GM21515 (cell line): Measurements from ENCODE around the gene IL25.
"Not testable (repeated sequence)": the region's sequence is repeated elsewhere in the genome, so short reads cannot be mapped to it uniquely, and the experiment has no call there.

Experiments
- ATAC-seq: cut with Tn5 transposase; IDR thresholded peaks from one replicate; pipeline ENCODE4 v1.9.1; 2021; ENCODE audit not compliant: unreplicated experiment

IL25 gene

GRCh38 chr14:23387916-23388882 is 15.6 kb downstream of the IL25 start:
- no peak for ATAC-seq

GRCh38 chr14:23388996-23389395 is 16.4 kb downstream of the IL25 start:
- no peak for ATAC-seq

GRCh38 chr14:23389396-23389795 is 16.8 kb downstream of the IL25 start:
- no peak for ATAC-seq

- ATAC-seq: not testable (repeated sequence)
Observed at GRCh38 chr14:23389871-23390270, 17.3 kb downstream of the IL25 start.

DNA sequence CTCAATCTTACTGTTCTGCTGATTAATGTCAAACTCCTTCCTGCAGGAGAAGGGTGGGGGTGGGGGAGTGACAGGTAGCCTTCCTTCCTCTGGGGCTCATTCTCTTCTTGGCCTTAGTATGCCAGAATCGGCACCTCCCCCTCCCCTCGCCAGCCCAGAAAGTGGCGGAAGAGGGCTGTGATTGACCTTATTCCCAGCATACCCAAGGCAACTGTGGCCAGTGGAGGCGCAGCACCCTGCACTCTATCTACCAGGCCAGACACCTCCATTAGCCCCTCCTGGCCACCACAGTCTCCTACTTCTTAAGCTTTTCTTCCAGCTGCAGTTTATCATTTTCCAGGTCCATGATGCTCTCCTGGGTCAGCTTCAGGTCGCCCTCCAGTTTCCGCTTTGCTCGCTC is 20.0 kb downstream of the IL25 start:
- no peak for ATAC-seq

DNA sequence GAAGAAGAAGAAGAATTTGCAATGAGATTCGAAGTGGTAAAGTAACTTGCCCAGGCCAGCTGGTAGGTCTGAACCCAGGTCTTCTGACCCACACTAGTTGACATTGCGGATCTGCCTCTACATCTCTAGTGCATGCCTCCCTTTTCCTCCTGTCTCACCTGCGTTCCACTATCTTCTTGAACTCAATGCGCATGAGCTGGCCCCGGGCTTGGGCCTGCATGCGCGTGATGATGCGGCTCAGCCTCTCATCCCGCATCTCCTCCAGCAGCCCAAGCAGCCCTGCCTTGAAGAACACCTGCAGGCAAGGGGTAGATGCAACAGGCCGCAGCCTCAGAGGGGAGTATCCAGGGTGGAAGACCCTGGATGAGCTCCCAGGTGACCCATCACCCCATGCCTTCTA is 23.5 kb downstream of the IL25 start:
- ATAC-seq: no peak

DNA sequence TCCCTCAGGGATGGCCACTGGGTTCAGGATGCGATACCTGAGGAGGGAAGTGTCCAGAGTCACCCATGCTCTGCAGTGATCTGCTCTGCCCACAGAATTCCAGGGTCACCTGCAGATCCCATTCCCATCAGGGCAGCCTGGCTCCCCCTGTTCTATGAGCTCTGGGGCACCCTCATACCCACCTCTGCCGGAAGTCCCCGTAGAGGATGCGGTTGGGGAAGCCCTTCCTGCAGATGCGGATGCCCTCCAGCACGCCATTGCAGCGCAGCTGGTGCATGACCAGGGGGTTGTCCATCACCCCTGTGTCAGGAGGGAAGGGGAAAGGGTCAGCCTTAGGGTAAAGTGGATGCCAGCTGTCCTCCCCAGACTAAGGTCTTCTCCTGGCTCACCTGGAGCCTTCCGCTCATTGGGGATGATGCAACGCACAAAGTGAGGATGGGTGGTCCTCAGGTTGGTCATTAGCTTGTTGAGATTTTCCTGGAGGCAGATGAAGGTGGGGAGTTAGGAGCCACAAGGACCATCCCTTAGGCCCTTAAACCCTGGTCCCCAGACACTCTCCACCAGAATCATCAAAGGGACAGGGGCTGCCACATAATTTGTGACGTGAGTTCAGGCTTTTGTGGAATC is 24.3 kb downstream of the IL25 start:
- no peak for ATAC-seq

GRCh38 chr14:23398348-23398747 is 25.7 kb downstream of the IL25 start:
- ATAC-seq: no peak

- no peak for ATAC-seq
Observed at GRCh38 chr14:23399136-23399535, 26.5 kb downstream of the IL25 start.

DNA sequence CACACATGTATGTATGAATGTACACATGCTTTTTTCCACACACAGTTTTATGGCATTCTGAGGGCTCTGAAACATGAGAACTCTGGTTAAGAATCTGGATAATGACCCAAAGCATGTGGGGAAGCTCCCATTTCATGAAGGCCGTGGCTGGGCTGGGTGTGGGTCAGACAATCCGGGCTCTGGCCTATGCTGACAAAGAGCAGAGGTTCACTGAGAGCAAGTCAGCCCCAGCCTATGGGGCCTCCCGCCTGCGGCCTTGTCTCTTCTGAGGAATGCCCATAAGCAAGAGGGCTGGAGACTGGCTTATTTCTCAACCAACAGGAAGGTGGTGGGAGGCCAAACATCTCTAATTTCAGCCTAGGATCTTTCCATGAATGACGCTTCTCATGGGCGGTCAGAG is 27.0 kb downstream of the IL25 start:
- ATAC-seq: no peak

GRCh38 chr14:23400496-23401149 is 28.0 kb downstream of the IL25 start:
- not testable (repeated sequence) for ATAC-seq

- ATAC-seq: no peak
Observed at GRCh38 chr14:23401291-23401690, 28.7 kb downstream of the IL25 start.

- ATAC-seq: no peak
Observed at GRCh38 chr14:23402296-23403138, 29.9 kb downstream of the IL25 start.

- no peak for ATAC-seq
Observed at GRCh38 chr14:23403139-23403438, 30.5 kb downstream of the IL25 start.

GRCh38 chr14:23403908-23404307 is 31.3 kb downstream of the IL25 start:
- ATAC-seq: no peak

- no peak for ATAC-seq
Observed at GRCh38 chr14:23404331-23404900, 31.8 kb downstream of the IL25 start.

GRCh38 chr14:23405096-23405495 is 32.5 kb downstream of the IL25 start:
- ATAC-seq: no peak

- no peak for ATAC-seq
Observed at GRCh38 chr14:23405516-23406025, 33.0 kb downstream of the IL25 start.

DNA sequence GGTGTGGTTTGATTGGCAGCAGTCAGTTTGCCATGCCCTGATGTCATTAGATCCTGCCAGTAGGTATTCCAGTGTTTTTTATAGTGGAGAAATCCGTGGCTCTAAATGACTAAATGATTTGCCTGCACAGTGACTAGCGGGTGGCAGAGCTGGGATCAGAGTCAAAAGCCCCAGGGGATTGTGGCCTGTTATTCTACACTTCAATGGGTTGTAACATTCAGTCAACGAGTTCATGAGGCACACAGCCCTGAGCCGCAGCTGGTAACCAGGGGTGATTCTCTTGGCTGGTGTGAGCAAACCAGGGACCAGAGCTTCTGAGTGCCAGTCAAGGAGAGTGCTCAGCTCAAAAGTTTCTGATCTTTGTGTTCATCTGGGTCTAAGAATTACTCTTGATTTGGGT is 33.6 kb downstream of the IL25 start:
- no peak for ATAC-seq

DNA sequence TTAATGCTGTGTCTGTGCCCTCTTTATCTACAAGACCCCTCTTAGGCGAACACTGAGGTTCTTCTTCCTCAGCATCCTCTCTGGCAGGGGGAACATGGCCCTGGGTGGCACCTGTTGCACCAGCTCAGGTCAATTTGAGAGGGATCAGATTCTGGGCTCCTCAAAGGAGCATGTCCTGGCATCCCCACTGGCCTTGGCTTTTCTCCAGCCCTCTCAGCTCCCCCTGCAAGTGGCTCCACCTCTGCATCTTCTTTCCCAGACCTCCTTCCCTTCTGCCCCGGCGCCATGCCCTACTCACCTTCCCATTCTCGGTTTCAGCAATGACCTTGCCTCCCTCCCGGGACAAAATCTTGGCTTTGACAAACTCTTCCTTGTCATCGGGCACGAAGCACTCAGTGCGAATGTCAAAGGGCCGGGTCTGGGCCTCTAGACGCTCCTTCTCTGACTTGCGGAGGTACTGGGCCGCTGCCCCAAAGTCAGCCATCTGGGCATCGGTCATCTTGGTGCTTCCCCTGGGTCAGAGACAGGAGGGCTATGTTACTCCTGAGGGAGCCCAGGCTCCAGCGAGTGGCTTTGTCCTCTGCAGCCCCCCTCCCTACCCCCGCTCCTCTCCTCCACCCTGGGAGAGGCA is 34.2 kb downstream of the IL25 start:
- no peak for ATAC-seq
